ENCODE measurements around the gene TMEM190. TPM values are rescaled to one million over a fixed set of nuclear protein-coding genes. Genes with fewer than 3 reads are reported as not detected.

TMEM190 gene
- total RNA-seq, 1 experiment from 2014 or later = not detected

DNA sequence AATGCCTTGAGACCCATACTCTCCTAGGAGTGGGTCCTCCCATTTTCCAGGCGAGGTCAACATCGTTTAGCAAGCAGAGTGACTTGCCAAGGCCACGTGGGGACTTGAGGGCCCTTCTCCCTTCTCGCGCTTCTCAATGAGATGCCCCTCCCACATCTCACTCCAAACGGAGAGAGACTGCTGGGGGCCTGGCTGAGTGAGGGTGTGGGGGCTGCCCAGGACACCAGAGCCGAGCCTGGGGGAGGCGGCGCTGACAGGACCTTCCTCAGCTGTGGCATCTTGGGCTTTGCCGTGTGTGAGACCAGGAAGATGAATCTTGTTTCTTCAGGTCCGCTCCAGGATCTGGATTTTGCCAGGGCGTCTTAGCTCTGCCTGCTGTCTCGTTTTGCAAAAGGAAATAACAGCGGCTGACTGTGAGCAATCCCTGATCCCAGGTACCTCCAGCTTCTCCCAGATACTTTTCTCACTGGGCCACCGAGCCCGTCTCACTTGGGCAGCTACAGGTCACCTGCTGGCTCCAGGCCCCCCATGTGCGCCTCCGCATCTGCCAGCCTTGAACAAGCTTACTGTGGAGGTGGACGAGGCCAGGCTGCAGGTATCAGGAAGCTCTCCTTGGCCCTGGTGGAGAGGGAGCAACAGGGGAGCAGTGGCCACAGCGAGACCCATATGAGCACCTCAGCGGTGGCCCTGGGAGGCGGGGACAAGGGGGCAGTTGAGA lies 28.1 kb upstream of the TMEM190 start:
- CTCF ChIA-PET = no interaction called here
- H3K9ac ChIP-seq (ENCODE audit: low read length) = no peak overlapping the region
- H3K4me3 ChIP-seq (replicated peaks in 1 of 2; ENCODE audit: low read depth in 1 of 2, low read length in 2 of 2) = no peak overlapping the region
- TF ChIP-seq SIN3A (IDR thresholded peaks at IDR 0.05; ENCODE audit: low read depth) = no peak
- TF ChIP-seq RAD21 (IDR thresholded peaks at IDR 0.05; ENCODE audit: low read depth) = no peak
- no peak for TF ChIP-seq EZH2 (IDR thresholded peaks at IDR 0.05)
- TF ChIP-seq YY1 (IDR thresholded peaks at IDR 0.05; ENCODE audit: extremely low read depth, insufficient replicate concordance, low read depth, low read length) = no peak
- no peaks in the 10 kb centered on the region for H3K27me3 ChIP-seq (ENCODE audit: insufficient read depth, low read length)
- POLR2A ChIA-PET = interaction anchor here (3.8 kb wide), 1 partner anchor 9 kb away, joined by 18 read pairs; the partner anchor contains the start of gene KMT5C
- DNase-seq (ENCODE audit: low read depth, low spot score) (no peak), ATAC-seq (no peak)
- H2AFZ ChIP-seq (ENCODE audit: low read depth, low read length, poor library complexity, severe bottlenecking) = no peak overlapping the region
- RAD21 ChIA-PET (ENCODE audit: low non-redundant PET in 1 of 2, low total read pairs in 2 of 2, uncharacterized antibody in 2 of 2, unreplicated experiment in 2 of 2) = no interaction called here
- H3K79me2 ChIP-seq (ENCODE audit: insufficient read depth, low read length) = no peaks in the 10 kb centered on the region
- BruUV-seq (replicated peaks) = no TSS peak
- H3K4me2 ChIP-seq (ENCODE audit: low read length) = no peak overlapping the region
- H3K9me2 ChIP-seq (ENCODE audit: insufficient read depth) = no peaks in the 10 kb centered on the region
- no peaks in the 10 kb centered on the region for H3K9me3 ChIP-seq (ENCODE audit: control insufficient read depth in 1 of 2, insufficient read depth in 1 of 2, low read depth in 1 of 2, low read length in 2 of 2)
- intact Hi-C loops (cut with micrococcal nuclease) = no loop called here
- H4K20me1 ChIP-seq (ENCODE audit: insufficient read depth) = no peaks in the 10 kb centered on the region
- peaks cover 8 to 44% of the 10 kb centered on the region in 2 experiments; a peak in 3 of 4 replicates for H3K4me1 ChIP-seq (ENCODE audit: control insufficient read depth in 1 of 2, insufficient read depth in 2 of 2, low read length in 2 of 2)
- no peaks in the 10 kb centered on the region; a peak in 1 of 4 replicates for H3K36me3 ChIP-seq (ENCODE audit: control insufficient read depth in 1 of 2, insufficient read depth in 2 of 2, low read length in 2 of 2)
- no peak overlapping the region for H3K27ac ChIP-seq (ENCODE audit: low read depth, low read length)

GRCh38 chr19:55350620-55351315 lies 25.9 kb upstream of the TMEM190 start:
- Histone ChIP-seq H3K4me3 (replicated peaks in 1 of 2; ENCODE audit: low read depth in 1 of 2, low read length in 2 of 2) (no peak overlapping the region), H3K9me2 (ENCODE audit: insufficient read depth) (no peaks in the 10 kb centered on the region), H3K27ac (ENCODE audit: low read depth, low read length) (no peak overlapping the region), H3K36me3 (ENCODE audit: control insufficient read depth in 1 of 2, insufficient read depth in 2 of 2, low read length in 2 of 2) (no peaks in the 10 kb centered on the region; a peak in 1 of 4 replicates), H4K20me1 (ENCODE audit: insufficient read depth) (no peaks in the 10 kb centered on the region), H3K4me1 (ENCODE audit: control insufficient read depth in 1 of 2, insufficient read depth in 2 of 2, low read length in 2 of 2) (peaks cover 5 to 44% of the 10 kb centered on the region in 2 experiments; a peak in 3 of 4 replicates), H2AFZ (ENCODE audit: low read depth, low read length, poor library complexity, severe bottlenecking) (no peak overlapping the region), H3K27me3 (ENCODE audit: insufficient read depth, low read length) (no peaks in the 10 kb centered on the region), H3K79me2 (ENCODE audit: insufficient read depth, low read length) (no peaks in the 10 kb centered on the region), H3K4me2 (ENCODE audit: low read length) (no peak overlapping the region), H3K9ac (ENCODE audit: low read length) (no peak overlapping the region), H3K9me3 (ENCODE audit: control insufficient read depth in 1 of 2, insufficient read depth in 1 of 2, low read depth in 1 of 2, low read length in 2 of 2) (no peaks in the 10 kb centered on the region)
- DNase-seq (ENCODE audit: low read depth, low spot score) = no peak
- no peak for ATAC-seq
- TF ChIP-seq EZH2 (IDR thresholded peaks at IDR 0.05) (no peak), ATF3 (IDR thresholded peaks at IDR 0.05) (no peak), JUND (IDR thresholded peaks at IDR 0.05) (no peak), RAD21 (IDR thresholded peaks at IDR 0.05; ENCODE audit: low read depth) (no peak), POLR2AphosphoS5 (IDR thresholded peaks at IDR 0.05; ENCODE audit: low read depth, low read length) (no peak), YY1 (IDR thresholded peaks at IDR 0.05; ENCODE audit: extremely low read depth, insufficient replicate concordance, low read depth, low read length) (no peak), ZFX (IDR thresholded peaks at IDR 0.05) (no peak), ZNF274 (IDR thresholded peaks at IDR 0.05; ENCODE audit: low read depth, low read length) (no peak), SIN3A (IDR thresholded peaks at IDR 0.05; ENCODE audit: low read depth) (no peak), CBX3 (IDR thresholded peaks at IDR 0.05; ENCODE audit: low read depth) (no peak)
- TF ChIP-seq, protein P1, sequence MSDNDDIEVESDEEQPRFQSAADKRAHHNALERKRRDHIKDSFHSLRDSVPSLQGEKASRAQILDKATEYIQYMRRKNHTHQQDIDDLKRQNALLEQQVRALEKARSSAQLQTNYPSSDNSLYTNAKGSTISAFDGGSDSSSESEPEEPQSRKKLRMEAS (IDR thresholded peaks at IDR 0.05) = no peak
- intact Hi-C loops (cut with micrococcal nuclease) = no loop called here
- ChIA-PET RAD21 (ENCODE audit: low non-redundant PET in 1 of 2, low total read pairs in 2 of 2, uncharacterized antibody in 2 of 2, unreplicated experiment in 2 of 2) (no interaction called here), POLR2A (interaction anchor here (1.3 to 3.8 kb wide), 2 partner anchors 12 to 37 kb away, joined by 4 to 18 read pairs; partner anchors contain the start of gene KMT5C), CTCF (interaction anchor here (0.9 kb wide), 1 partner anchor 10 kb away, joined by 3 read pairs; no protein-coding TSS in a partner anchor)
- no TSS peak for BruUV-seq (replicated peaks)
